ENCODE data around the gene TMEM184A. TPM values are rescaled to one million over a fixed set of nuclear protein-coding genes. Genes with fewer than 3 reads are reported as not detected.

Gene TMEM184A
- total RNA-seq, 2 donors from 2014 or later: 4.6 to 5.1 TPM

GRCh38 chr7:1525409-1525808 lies 30.6 kb downstream of the TMEM184A start:
- TF ChIP-seq CTCF (conservative IDR thresholded peaks at IDR 0.05): no peak
- no peak overlapping the region for H3K27ac Mint-ChIP-seq

GRCh38 chr7:1523844-1524243 lies 32.2 kb downstream of the TMEM184A start:
- Mint-ChIP-seq H3K9me3 (peaks cover 3% of the 10 kb centered on the region), H3K36me3 (ENCODE audit: low read depth) (no peaks in the 10 kb centered on the region), H3K4me1 (no peaks in the 10 kb centered on the region), H3K4me3 (no peak overlapping the region), H3K27me3 (ENCODE audit: insufficient read depth) (peaks cover 11% of the 10 kb centered on the region), H3K27ac (no peak overlapping the region)
- H3K4me3 ChIP-seq (ENCODE audit: low read length): no peak overlapping the region
- peaks cover 7% of the 10 kb centered on the region for H3K27me3 ChIP-seq (ENCODE audit: control insufficient read depth, insufficient read depth, low read length, poor library complexity, severe bottlenecking)
- H3K9ac ChIP-seq (ENCODE audit: extremely low read depth, low read length, poor library complexity, severe bottlenecking): no peak overlapping the region
- H3K36me3 ChIP-seq (ENCODE audit: control insufficient read depth, insufficient read depth, low read length): no peaks in the 10 kb centered on the region
- H3K9me3 ChIP-seq (ENCODE audit: control insufficient read depth, low read length): peaks cover 6% of the 10 kb centered on the region
- no peaks in the 10 kb centered on the region for H3K4me1 ChIP-seq (ENCODE audit: control insufficient read depth, insufficient read depth, low read length)
- no peak overlapping the region for H3K27ac ChIP-seq (ENCODE audit: low read depth, low read length)
- TF ChIP-seq CTCF (conservative IDR thresholded peaks at IDR 0.05): no peak
- WGBS, 2 experiments (ENCODE audit: insufficient coverage in 1 of 2, insufficient read length in 1 of 2): 88 to 90% methylated on average over 2 to 16 of the region's 17 CpGs
- no peak for DNase-seq

More at GRCh38 chr7:1525409-1525808, 30.6 kb downstream of the TMEM184A start:
- Mint-ChIP-seq H3K36me3 (ENCODE audit: low read depth) (no peaks in the 10 kb centered on the region), H3K4me3 (no peak overlapping the region), H3K4me1 (no peaks in the 10 kb centered on the region), H3K27me3 (ENCODE audit: insufficient read depth) (peaks cover 11% of the 10 kb centered on the region), H3K9me3 (no peaks in the 10 kb centered on the region)
- WGBS, 2 experiments (ENCODE audit: insufficient coverage in 1 of 2, insufficient read length in 1 of 2): 85 to 91% methylated on average over 6 of the region's 6 CpGs
- H3K27me3 ChIP-seq (ENCODE audit: control insufficient read depth, insufficient read depth, low read length, poor library complexity, severe bottlenecking): peaks cover 7% of the 10 kb centered on the region
- H3K27ac ChIP-seq (ENCODE audit: low read depth, low read length): no peak overlapping the region
- H3K9ac ChIP-seq (ENCODE audit: extremely low read depth, low read length, poor library complexity, severe bottlenecking): no peak overlapping the region
- H3K4me1 ChIP-seq (ENCODE audit: control insufficient read depth, insufficient read depth, low read length): no peaks in the 10 kb centered on the region
- no peaks in the 10 kb centered on the region for H3K36me3 ChIP-seq (ENCODE audit: control insufficient read depth, insufficient read depth, low read length)
- no peak overlapping the region for H3K4me3 ChIP-seq (ENCODE audit: low read length)
- no peak for DNase-seq
- no peaks in the 10 kb centered on the region for H3K9me3 ChIP-seq (ENCODE audit: control insufficient read depth, low read length)

- no peak overlapping the region for H3K27ac ChIP-seq (ENCODE audit: low read depth, low read length)
- Mint-ChIP-seq H3K4me3 (no peak overlapping the region), H3K36me3 (ENCODE audit: low read depth) (no peaks in the 10 kb centered on the region), H3K9me3 (peaks cover 3% of the 10 kb centered on the region), H3K4me1 (no peaks in the 10 kb centered on the region), H3K27ac (no peak overlapping the region), H3K27me3 (ENCODE audit: insufficient read depth) (peaks cover 11% of the 10 kb centered on the region)
- peaks cover 8% of the 10 kb centered on the region for H3K9me3 ChIP-seq (ENCODE audit: control insufficient read depth, low read length)
- no peaks in the 10 kb centered on the region for H3K36me3 ChIP-seq (ENCODE audit: control insufficient read depth, insufficient read depth, low read length)
- DNase-seq: peak; percentile 75
- no peak overlapping the region for H3K9ac ChIP-seq (ENCODE audit: extremely low read depth, low read length, poor library complexity, severe bottlenecking)
- TF ChIP-seq CTCF (conservative IDR thresholded peaks at IDR 0.05): no peak
- peaks cover 7% of the 10 kb centered on the region for H3K27me3 ChIP-seq (ENCODE audit: control insufficient read depth, insufficient read depth, low read length, poor library complexity, severe bottlenecking)
- 66 to 71% methylated on average over 6 to 13 of the region's 13 CpGs for WGBS, 2 experiments (ENCODE audit: insufficient coverage in 1 of 2, insufficient read length in 1 of 2)
- H3K4me1 ChIP-seq (ENCODE audit: control insufficient read depth, insufficient read depth, low read length): no peaks in the 10 kb centered on the region
- H3K4me3 ChIP-seq (ENCODE audit: low read length): no peak overlapping the region
Observed at GRCh38 chr7:1523208-1523607, 32.8 kb downstream of the TMEM184A start.
